ENCODE data around the gene GPR176.

The GPR176 gene

GRCh38 chr15:39781147-39781966 lies 138.7 kb downstream of the GPR176 start:
- DNase-seq, result no peak

- DNase-seq, result no peak
Measured at GRCh38 chr15:39778021-39778420, 142.0 kb downstream of the GPR176 start.

- no peak for DNase-seq
Measured at GRCh38 chr15:39777496-39777895, 142.6 kb downstream of the GPR176 start.

GRCh38 chr15:39776068-39776467 lies 144.0 kb downstream of the GPR176 start:
- DNase-seq, result no peak

GRCh38 chr15:39774688-39775267 lies 145.3 kb downstream of the GPR176 start:
- no peak for DNase-seq

- no peak for DNase-seq
Measured at GRCh38 chr15:39770748-39771689, 149.0 kb downstream of the GPR176 start.

GRCh38 chr15:39767921-39768320 lies 152.1 kb downstream of the GPR176 start:
- DNase-seq, result no peak

- DNase-seq, result no peak
Measured at GRCh38 chr15:39761006-39761405, 159.1 kb downstream of the GPR176 start.

GRCh38 chr15:39756806-39757522 lies 163.1 kb downstream of the GPR176 start:
- no peak for DNase-seq

GRCh38 chr15:39752991-39753390 lies 167.1 kb downstream of the GPR176 start:
- DNase-seq, result no peak

- DNase-seq, result no peak
Measured at GRCh38 chr15:39752246-39752645, 167.8 kb downstream of the GPR176 start.
